IPS DF 6.9 (cell line): Measurements from ENCODE around the gene JOSD1.

Experiments used
- DNase-seq: peaks from one replicate; pipeline ENCODE4 v3.0.0-alpha.2; 2013; ENCODE audit warnings: low read depth, low spot score
- H3K27ac ChIP-seq: one replicate; pipeline ENCODE4 v1.5.1; 2013; ENCODE audit warnings: low read length, control low read depth
- H3K27me3 ChIP-seq: 2 replicates; pipeline ENCODE4 v1.6.1; 2013; ENCODE audit warnings: mild to moderate bottlenecking, low read length; ENCODE audit not compliant: control insufficient read depth, insufficient read depth
- H3K36me3 ChIP-seq: 2 replicates; pipeline ENCODE4 v1.6.1; 2013; ENCODE audit warnings: low read length; ENCODE audit not compliant: control insufficient read depth, insufficient read depth
- H3K4me1 ChIP-seq: 2 replicates; pipeline ENCODE4 v1.6.1; 2013; ENCODE audit warnings: low read length; ENCODE audit not compliant: control insufficient read depth, insufficient read depth
- H3K4me3 ChIP-seq: 2 replicates; pipeline ENCODE4 v1.5.1; 2013; ENCODE audit warnings: mild to moderate bottlenecking, low read length
- H3K9me3 ChIP-seq: 2 replicates; pipeline ENCODE4 v1.6.1; 2013; ENCODE audit warnings: low read length, inconsistent platforms; ENCODE audit not compliant: control insufficient read depth, insufficient read depth
- WGBS: extraction: QIAGEN DNeasy Blood & Tissue Kit; methylation state at CpG from one replicate; pipeline ENCODE4 v1.1.7; 2013; ENCODE audit warnings: mixed read lengths, missing lambda C conversion rate; ENCODE audit not compliant: insufficient read length, insufficient coverage; 5-methylcytosine and 5-hydroxymethylcytosine counted together

JOSD1 gene

GRCh38 chr22:38724926-38725571 is 24.3 kb upstream of the JOSD1 start:
- Histone ChIP-seq H3K4me1 (no peaks in the 10 kb centered on the region), H3K36me3 (peaks cover 66% of the 10 kb centered on the region), H3K9me3 (no peaks in the 10 kb centered on the region), H3K27ac (no peak overlapping the region), H3K27me3 (no peaks in the 10 kb centered on the region), H3K4me3 (no peak overlapping the region)
- WGBS, result no CpG with 5 or more reads among the region's 3 CpGs
- DNase-seq, result no peak

DNA sequence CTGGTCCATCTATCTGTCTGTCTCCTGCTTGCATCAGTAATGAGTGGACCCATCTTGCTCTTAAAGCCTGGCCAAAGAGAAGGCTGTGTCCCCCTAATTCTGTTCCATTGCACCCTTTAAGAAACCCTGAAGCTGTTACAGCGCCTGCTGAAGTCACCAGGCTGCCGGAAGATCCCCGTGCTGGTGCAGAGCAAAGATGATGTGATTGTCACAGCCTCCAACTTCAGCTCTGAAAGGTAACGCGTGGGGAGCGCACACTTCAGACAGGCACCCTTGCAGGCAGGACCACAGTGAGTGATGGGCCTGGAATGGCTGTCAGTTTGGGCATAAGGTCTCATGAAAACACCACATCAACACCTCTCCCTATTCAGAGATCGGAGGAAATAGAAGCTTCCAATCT is 23.4 kb upstream of the JOSD1 start:
- no peak for DNase-seq
- no peaks in the 10 kb centered on the region for H3K9me3 ChIP-seq
- no peaks in the 10 kb centered on the region for H3K4me1 ChIP-seq
- H3K27me3 ChIP-seq, result no peaks in the 10 kb centered on the region
- no peak overlapping the region for H3K4me3 ChIP-seq
- H3K27ac ChIP-seq, result no peak overlapping the region
- no CpG with 5 or more reads among the region's 7 CpGs for WGBS
- H3K36me3 ChIP-seq, result peaks cover 59% of the 10 kb centered on the region

- H3K36me3 ChIP-seq, result peaks cover 32% of the 10 kb centered on the region
- no peaks in the 10 kb centered on the region for H3K27me3 ChIP-seq
- no peaks in the 10 kb centered on the region for H3K9me3 ChIP-seq
- WGBS, result no CpG with 5 or more reads among the region's 7 CpGs
- no peak overlapping the region for H3K4me3 ChIP-seq
- DNase-seq, result no peak
- no peak overlapping the region for H3K27ac ChIP-seq
- no peaks in the 10 kb centered on the region for H3K4me1 ChIP-seq
These were observed 20.8 kb upstream of the JOSD1 start for GRCh38 chr22:38721551-38721950.

- Histone ChIP-seq H3K4me3 (no peak overlapping the region), H3K36me3 (peaks cover 27% of the 10 kb centered on the region), H3K4me1 (no peaks in the 10 kb centered on the region), H3K9me3 (no peaks in the 10 kb centered on the region), H3K27me3 (no peaks in the 10 kb centered on the region), H3K27ac (no peak overlapping the region)
- WGBS, result no CpG with 5 or more reads among the region's 3 CpGs
- DNase-seq, result no peak
These were observed 19.6 kb upstream of the JOSD1 start for GRCh38 chr22:38720350-38720749.

- Histone ChIP-seq H3K27ac (no peak overlapping the region), H3K4me3 (no peak overlapping the region), H3K27me3 (no peaks in the 10 kb centered on the region), H3K4me1 (no peaks in the 10 kb centered on the region), H3K9me3 (no peaks in the 10 kb centered on the region), H3K36me3 (peaks cover 19% of the 10 kb centered on the region)
- no peak for DNase-seq
- WGBS, result no CpG with 5 or more reads among the region's 6 CpGs
These were observed 18.5 kb upstream of the JOSD1 start for GRCh38 chr22:38719196-38719595.

- Histone ChIP-seq H3K36me3 (peaks cover 12% of the 10 kb centered on the region), H3K4me1 (no peaks in the 10 kb centered on the region), H3K27me3 (no peaks in the 10 kb centered on the region), H3K27ac (no peak overlapping the region), H3K4me3 (no peak overlapping the region), H3K9me3 (no peaks in the 10 kb centered on the region)
- no peak for DNase-seq
- WGBS, result no CpG with 5 or more reads among the region's 6 CpGs
These were observed 17.7 kb upstream of the JOSD1 start for GRCh38 chr22:38718414-38718813.

GRCh38 chr22:38717244-38717643 is 16.5 kb upstream of the JOSD1 start:
- no CpG with 5 or more reads among the region's 6 CpGs for WGBS
- Histone ChIP-seq H3K36me3 (peaks cover 10% of the 10 kb centered on the region), H3K27ac (no peak overlapping the region), H3K4me3 (no peak overlapping the region), H3K4me1 (peaks cover 1% of the 10 kb centered on the region; the same call in 1 of the 2 replicates), H3K9me3 (no peaks in the 10 kb centered on the region), H3K27me3 (no peaks in the 10 kb centered on the region)
- no peak for DNase-seq

DNA sequence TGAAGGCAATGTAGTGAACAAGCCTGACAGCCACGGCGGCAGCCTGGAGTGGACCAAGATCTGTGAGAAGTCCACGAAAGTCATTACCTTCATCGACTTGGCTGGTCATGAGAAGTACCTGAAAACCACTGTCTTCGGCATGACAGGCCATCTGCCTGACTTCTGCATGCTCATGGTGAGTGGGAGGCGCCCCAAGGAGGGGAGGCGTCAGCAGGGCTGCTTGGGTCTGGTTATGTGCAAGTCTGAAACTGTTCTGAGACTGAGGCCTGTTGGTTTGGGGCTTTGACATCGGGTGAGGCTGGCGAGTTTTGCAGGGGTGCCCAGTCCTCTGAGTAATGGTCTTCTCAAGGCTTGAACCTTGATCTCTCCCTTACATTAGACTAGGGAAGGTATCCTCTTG is 16.1 kb upstream of the JOSD1 start:
- Histone ChIP-seq H3K36me3 (peaks cover 10% of the 10 kb centered on the region), H3K4me1 (peaks cover 1% of the 10 kb centered on the region; the same call in 1 of the 2 replicates), H3K4me3 (no peak overlapping the region), H3K27ac (no peak overlapping the region), H3K9me3 (no peaks in the 10 kb centered on the region), H3K27me3 (no peaks in the 10 kb centered on the region)
- DNase-seq, result no peak
- no CpG with 5 or more reads among the region's 9 CpGs for WGBS

- WGBS, result no CpG with 5 or more reads among the region's 10 CpGs
- Histone ChIP-seq H3K27ac (no peak overlapping the region), H3K27me3 (no peaks in the 10 kb centered on the region), H3K4me1 (peaks cover 1% of the 10 kb centered on the region; the same call in 1 of the 2 replicates), H3K9me3 (no peaks in the 10 kb centered on the region), H3K36me3 (peaks cover 7% of the 10 kb centered on the region), H3K4me3 (no peak overlapping the region)
- no peak for DNase-seq
These were observed 15.5 kb upstream of the JOSD1 start for GRCh38 chr22:38716271-38716670.

DNA sequence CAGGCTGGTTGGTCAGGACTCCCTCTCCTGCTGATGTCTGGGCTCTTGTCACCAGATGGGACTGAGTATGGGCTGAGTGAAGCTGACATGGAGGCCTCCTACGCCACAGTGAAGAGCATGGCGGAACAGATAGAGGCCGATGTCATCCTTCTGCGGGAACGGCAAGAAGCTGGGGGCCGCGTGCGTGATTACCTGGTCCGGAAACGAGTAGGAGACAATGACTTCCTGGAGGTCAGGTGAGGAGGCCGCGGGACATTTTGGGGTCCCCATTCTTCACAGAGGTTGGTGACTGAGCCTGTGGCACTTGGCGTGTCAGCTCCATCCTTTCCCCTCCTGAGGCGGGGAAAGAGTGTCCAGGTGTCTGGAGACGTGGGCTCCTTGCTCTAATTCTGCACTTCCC is 15.1 kb upstream of the JOSD1 start:
- Histone ChIP-seq H3K27me3 (no peaks in the 10 kb centered on the region), H3K4me1 (peaks cover 1% of the 10 kb centered on the region; the same call in 1 of the 2 replicates), H3K9me3 (no peaks in the 10 kb centered on the region), H3K4me3 (no peak overlapping the region), H3K27ac (no peak overlapping the region), H3K36me3 (peaks cover 7% of the 10 kb centered on the region)
- no peak for DNase-seq
- no CpG with 5 or more reads among the region's 15 CpGs for WGBS

DNA sequence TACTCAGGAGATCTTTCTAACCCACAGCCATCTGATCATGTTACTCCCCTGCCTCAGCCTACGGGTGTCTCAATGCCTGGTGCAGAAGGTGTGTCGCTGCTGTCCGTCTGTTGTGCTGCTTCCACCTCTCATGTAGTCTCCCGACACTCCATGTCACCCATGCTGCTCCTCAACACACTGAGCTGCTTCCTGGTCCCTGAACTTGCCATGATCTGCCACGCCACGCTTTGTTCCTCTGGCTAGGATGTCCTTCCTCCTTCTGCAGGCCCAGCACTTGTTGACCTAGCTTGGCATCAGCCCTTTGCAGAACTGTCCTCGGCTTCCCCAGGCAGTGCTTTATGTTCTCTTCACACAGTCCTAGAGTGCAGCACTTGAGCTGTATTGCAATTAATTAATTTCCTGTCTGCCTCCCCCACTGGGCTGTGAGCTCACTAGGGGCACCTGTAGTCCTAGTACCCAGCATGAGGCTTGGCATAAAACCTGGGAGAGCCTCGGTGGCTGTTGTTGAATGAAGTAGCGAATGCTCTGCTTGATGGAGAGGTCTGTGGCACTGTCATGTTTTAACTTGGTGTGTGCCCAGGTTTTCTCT is 14.5 kb upstream of the JOSD1 start:
- Histone ChIP-seq H3K4me3 (no peak overlapping the region), H3K9me3 (no peaks in the 10 kb centered on the region), H3K27ac (no peak overlapping the region), H3K36me3 (peaks cover 7% of the 10 kb centered on the region), H3K27me3 (no peaks in the 10 kb centered on the region), H3K4me1 (peaks cover 1% of the 10 kb centered on the region; the same call in 1 of the 2 replicates)
- WGBS, result no CpG with 5 or more reads among the region's 9 CpGs
- DNase-seq, result no peak
